ENCODE data around the gene KIF1B. TPM values are rescaled to one million over a fixed set of nuclear protein-coding genes. Genes with fewer than 3 reads are reported as not detected.

KIF1B gene
- total RNA-seq, 1 experiment from 2014 or later = 70.1 TPM

DNA sequence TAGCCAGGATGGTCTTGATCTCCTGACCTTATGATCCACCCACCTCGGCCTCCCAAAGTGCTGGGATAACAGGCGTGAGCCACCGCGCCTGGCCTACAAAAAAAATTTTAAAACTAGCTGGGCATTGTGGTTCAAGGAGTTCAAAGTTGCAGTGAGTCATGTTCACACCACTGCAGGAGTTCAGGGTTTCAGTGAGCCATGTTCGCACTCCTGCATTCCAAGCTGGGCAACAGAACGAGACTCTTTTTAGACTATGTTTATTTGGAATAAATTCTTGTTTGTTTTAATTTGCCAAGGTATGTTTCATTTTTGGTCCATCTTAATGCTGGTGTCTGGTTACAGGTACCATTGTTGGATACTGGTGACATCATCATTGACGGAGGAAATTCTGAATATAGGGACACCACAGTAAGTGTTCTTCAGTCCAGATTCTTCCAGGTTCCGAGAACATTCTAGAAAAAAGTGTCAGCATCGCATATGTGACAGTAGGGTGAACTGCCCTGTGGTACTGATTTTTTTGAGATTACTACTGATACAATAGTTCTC, 192.4 kb downstream of the KIF1B start (continued):
- TF ChIP-seq, protein P1, sequence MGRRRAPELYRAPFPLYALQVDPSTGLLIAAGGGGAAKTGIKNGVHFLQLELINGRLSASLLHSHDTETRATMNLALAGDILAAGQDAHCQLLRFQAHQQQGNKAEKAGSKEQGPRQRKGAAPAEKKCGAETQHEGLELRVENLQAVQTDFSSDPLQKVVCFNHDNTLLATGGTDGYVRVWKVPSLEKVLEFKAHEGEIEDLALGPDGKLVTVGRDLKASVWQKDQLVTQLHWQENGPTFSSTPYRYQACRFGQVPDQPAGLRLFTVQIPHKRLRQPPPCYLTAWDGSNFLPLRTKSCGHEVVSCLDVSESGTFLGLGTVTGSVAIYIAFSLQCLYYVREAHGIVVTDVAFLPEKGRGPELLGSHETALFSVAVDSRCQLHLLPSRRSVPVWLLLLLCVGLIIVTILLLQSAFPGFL (CRISPR knock-in tag; IDR thresholded peaks at IDR 0.05; ENCODE audit: borderline replicate concordance) = no peak
- TF ChIP-seq, protein P2, sequence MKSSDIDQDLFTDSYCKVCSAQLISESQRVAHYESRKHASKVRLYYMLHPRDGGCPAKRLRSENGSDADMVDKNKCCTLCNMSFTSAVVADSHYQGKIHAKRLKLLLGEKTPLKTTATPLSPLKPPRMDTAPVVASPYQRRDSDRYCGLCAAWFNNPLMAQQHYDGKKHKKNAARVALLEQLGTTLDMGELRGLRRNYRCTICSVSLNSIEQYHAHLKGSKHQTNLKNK (CRISPR knock-in tag; IDR thresholded peaks at IDR 0.05) = no peak

- no peak overlapping the region for H3K4me3 Mint-ChIP-seq
- ATAC-seq = no peak
- no peak for TF ChIP-seq ZBTB43 (CRISPR knock-in tag; IDR thresholded peaks at IDR 0.05)
- no peak for TF ChIP-seq SMAD4 (CRISPR knock-in tag; IDR thresholded peaks at IDR 0.05)
- TF ChIP-seq OVOL2 (CRISPR knock-in tag; IDR thresholded peaks at IDR 0.05; ENCODE audit: borderline replicate concordance) = no peak
- no peak for TF ChIP-seq CREM (CRISPR knock-in tag; IDR thresholded peaks at IDR 0.05)
- TF ChIP-seq ZNF121 (CRISPR knock-in tag; IDR thresholded peaks at IDR 0.05) = peak; percentile 91
- no peak for TF ChIP-seq AFF4 (CRISPR knock-in tag; IDR thresholded peaks at IDR 0.05; ENCODE audit: borderline replicate concordance)
- TF ChIP-seq SOX15 (CRISPR knock-in tag; IDR thresholded peaks at IDR 0.05) = no peak
- TF ChIP-seq, protein P3, sequence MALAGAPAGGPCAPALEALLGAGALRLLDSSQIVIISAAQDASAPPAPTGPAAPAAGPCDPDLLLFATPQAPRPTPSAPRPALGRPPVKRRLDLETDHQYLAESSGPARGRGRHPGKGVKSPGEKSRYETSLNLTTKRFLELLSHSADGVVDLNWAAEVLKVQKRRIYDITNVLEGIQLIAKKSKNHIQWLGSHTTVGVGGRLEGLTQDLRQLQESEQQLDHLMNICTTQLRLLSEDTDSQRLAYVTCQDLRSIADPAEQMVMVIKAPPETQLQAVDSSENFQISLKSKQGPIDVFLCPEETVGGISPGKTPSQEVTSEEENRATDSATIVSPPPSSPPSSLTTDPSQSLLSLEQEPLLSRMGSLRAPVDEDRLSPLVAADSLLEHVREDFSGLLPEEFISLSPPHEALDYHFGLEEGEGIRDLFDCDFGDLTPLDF (CRISPR knock-in tag; IDR thresholded peaks at IDR 0.05) = no peak
- no peaks in the 10 kb centered on the region for H3K9me3 Mint-ChIP-seq
- H3K27me3 Mint-ChIP-seq (ENCODE audit: low read depth) = no peaks in the 10 kb centered on the region
- H3K36me3 Mint-ChIP-seq = peaks cover 79% of the 10 kb centered on the region
- CTCF ChIA-PET = no interaction called here
- no peak overlapping the region for H3K27ac Mint-ChIP-seq
- H3K4me1 Mint-ChIP-seq = no peaks in the 10 kb centered on the region
- POLR2A ChIA-PET = no interaction called here
- no peak for DNase-seq (ENCODE audit: low spot score)
These were observed 196.8 kb downstream of the KIF1B start for GRCh38 chr1:10407201-10407600.

GRCh38 chr1:10415211-10415930, 205.0 kb downstream of the KIF1B start:
- H3K27ac Mint-ChIP-seq = peak overlapping the region; percentile 69
- DNase-seq (ENCODE audit: low spot score) = no peak
- ATAC-seq = no peak
- peaks cover 5% of the 10 kb centered on the region; the same call in 1 of the 2 replicates for H3K4me1 Mint-ChIP-seq
- H3K4me3 Mint-ChIP-seq = no peak overlapping the region
- ChIA-PET CTCF (interaction anchor here (0.9 to 1.4 kb wide), 2 partner anchors 9 to 15 kb away, joined by 3 to 5 read pairs; partner anchors contain the start of gene CENPS), POLR2A (no interaction called here)
- H3K9me3 Mint-ChIP-seq = no peaks in the 10 kb centered on the region
- H3K36me3 Mint-ChIP-seq = peaks cover 87% of the 10 kb centered on the region
- H3K27me3 Mint-ChIP-seq (ENCODE audit: low read depth) = no peaks in the 10 kb centered on the region
- TF ChIP-seq, protein P4, sequence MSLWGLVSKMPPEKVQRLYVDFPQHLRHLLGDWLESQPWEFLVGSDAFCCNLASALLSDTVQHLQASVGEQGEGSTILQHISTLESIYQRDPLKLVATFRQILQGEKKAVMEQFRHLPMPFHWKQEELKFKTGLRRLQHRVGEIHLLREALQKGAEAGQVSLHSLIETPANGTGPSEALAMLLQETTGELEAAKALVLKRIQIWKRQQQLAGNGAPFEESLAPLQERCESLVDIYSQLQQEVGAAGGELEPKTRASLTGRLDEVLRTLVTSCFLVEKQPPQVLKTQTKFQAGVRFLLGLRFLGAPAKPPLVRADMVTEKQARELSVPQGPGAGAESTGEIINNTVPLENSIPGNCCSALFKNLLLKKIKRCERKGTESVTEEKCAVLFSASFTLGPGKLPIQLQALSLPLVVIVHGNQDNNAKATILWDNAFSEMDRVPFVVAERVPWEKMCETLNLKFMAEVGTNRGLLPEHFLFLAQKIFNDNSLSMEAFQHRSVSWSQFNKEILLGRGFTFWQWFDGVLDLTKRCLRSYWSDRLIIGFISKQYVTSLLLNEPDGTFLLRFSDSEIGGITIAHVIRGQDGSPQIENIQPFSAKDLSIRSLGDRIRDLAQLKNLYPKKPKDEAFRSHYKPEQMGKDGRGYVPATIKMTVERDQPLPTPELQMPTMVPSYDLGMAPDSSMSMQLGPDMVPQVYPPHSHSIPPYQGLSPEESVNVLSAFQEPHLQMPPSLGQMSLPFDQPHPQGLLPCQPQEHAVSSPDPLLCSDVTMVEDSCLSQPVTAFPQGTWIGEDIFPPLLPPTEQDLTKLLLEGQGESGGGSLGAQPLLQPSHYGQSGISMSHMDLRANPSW (CRISPR knock-in tag; conservative IDR thresholded peaks at IDR 0.05; ENCODE audit: low read depth) = no peak
- TF ChIP-seq, protein P5, sequence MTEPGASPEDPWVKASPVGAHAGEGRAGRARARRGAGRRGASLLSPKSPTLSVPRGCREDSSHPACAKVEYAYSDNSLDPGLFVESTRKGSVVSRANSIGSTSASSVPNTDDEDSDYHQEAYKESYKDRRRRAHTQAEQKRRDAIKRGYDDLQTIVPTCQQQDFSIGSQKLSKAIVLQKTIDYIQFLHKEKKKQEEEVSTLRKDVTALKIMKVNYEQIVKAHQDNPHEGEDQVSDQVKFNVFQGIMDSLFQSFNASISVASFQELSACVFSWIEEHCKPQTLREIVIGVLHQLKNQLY (CRISPR knock-in tag; IDR thresholded peaks at IDR 0.05) = no peak
- no peak for TF ChIP-seq ZNF671 (CRISPR knock-in tag; IDR thresholded peaks at IDR 0.05)
- TF ChIP-seq, protein P6, sequence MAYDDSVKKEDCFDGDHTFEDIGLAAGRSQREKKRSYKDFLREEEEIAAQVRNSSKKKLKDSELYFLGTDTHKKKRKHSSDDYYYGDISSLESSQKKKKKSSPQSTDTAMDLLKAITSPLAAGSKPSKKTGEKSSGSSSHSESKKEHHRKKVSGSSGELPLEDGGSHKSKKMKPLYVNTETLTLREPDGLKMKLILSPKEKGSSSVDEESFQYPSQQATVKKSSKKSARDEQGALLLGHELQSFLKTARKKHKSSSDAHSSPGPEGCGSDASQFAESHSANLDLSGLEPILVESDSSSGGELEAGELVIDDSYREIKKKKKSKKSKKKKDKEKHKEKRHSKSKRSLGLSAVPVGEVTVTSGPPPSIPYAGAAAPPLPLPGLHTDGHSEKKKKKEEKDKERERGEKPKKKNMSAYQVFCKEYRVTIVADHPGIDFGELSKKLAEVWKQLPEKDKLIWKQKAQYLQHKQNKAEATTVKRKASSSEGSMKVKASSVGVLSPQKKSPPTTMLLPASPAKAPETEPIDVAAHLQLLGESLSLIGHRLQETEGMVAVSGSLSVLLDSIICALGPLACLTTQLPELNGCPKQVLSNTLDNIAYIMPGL (CRISPR knock-in tag; IDR thresholded peaks at IDR 0.05) = no peak
- TF ChIP-seq NFATC4 (CRISPR knock-in tag; IDR thresholded peaks at IDR 0.05) = no peak
- no peak for TF ChIP-seq ETV6 (CRISPR knock-in tag; IDR thresholded peaks at IDR 0.05)
- TF ChIP-seq NFE2L1 (CRISPR knock-in tag; IDR thresholded peaks at IDR 0.05) = no peak
